Inflammatory macrophage (primary cell): ENCODE data around the gene ZNF503.

Experiments used
- DNase-seq, 2 donors: peaks; one replicate each; pipeline ENCODE4 v3.0.0-alpha.2; 2020 to 2022

ZNF503 gene

GRCh38 chr10:75352650-75353049 lies 48.9 kb downstream of the ZNF503 start:
- DNase-seq, result no peak

GRCh38 chr10:75351637-75352036 lies 49.9 kb downstream of the ZNF503 start:
- no peak for DNase-seq

GRCh38 chr10:75350791-75351190 lies 50.8 kb downstream of the ZNF503 start:
- no peak for DNase-seq
